H1 (cell line): Measurements from ENCODE around the gene SSPN. TPM values are rescaled to one million over a fixed set of nuclear protein-coding genes. Genes with fewer than 3 reads are reported as not detected.

Experiments used
- CTCF ChIA-PET: fragments of 300-600 bp; sonication (Branson Sonifier 250); formaldehyde crosslinking; loops from one replicate; lab custom pipeline; 2021; ENCODE audit not compliant: partially characterized antibody; lab: Charles Lee
- POLR2A ChIA-PET: fragments of 300-600 bp; sonication (Branson Sonifier 250); formaldehyde crosslinking; loops from one replicate; lab custom pipeline; 2021; ENCODE audit warnings: inconsistent platforms; ENCODE audit not compliant: partially characterized antibody; lab: Charles Lee
- DNase-seq, 2 experiments: peaks; one replicate each; pipeline versions ENCODE4 v3.0.0 to v3.0.0-alpha.2; 2010 to 2022; ENCODE audit warnings: low spot score in 2 of 2, low read depth in 1 of 2, mixed read lengths in 1 of 2
- FAIRE-seq: peaks from 2 replicates; lab custom pipeline; 2011; peaks lifted over from hg19 to GRCh38; lab: Jason Lieb, UNC
- H2AFZ ChIP-seq: 2 replicates; pipeline ENCODE4 v1.8.1; 2012; ENCODE audit warnings: low read length, inconsistent platforms
- H2AK5ac ChIP-seq: 2 replicates; pipeline ENCODE4 v1.6.1; 2013; ENCODE audit warnings: low read depth, low read length
- H2BK120ac ChIP-seq: replicated peaks from 2 replicates; pipeline ENCODE3; 2013; ENCODE audit warnings: low read depth, low read length, inconsistent platforms
- H2BK12ac ChIP-seq: 2 replicates; pipeline ENCODE4 v1.6.1; 2013; ENCODE audit warnings: low read depth, low read length
- H2BK15ac ChIP-seq: 2 replicates; pipeline ENCODE4 v1.6.1; 2013; ENCODE audit warnings: low read length
- H2BK20ac ChIP-seq: 2 replicates; pipeline ENCODE4 v1.6.1; 2013; ENCODE audit warnings: low read length
- H2BK5ac ChIP-seq: 2 replicates; pipeline ENCODE4 v1.6.1; 2013; ENCODE audit warnings: low read depth, low read length
- H3K14ac ChIP-seq: 2 replicates; pipeline ENCODE4 v1.6.1; 2013; ENCODE audit warnings: inconsistent platforms; ENCODE audit not compliant: insufficient read length
- H3K18ac ChIP-seq: 2 replicates; pipeline ENCODE4 v1.6.1; 2013; ENCODE audit warnings: low read length; ENCODE audit errors: extremely low read depth
- H3K23ac ChIP-seq: 2 replicates; pipeline ENCODE4 v1.6.1; 2013; ENCODE audit warnings: inconsistent platforms; ENCODE audit not compliant: insufficient read length
- H3K23me2 ChIP-seq: 2 replicates; pipeline ENCODE4 v1.6.1; 2013; ENCODE audit warnings: low read depth, low read length
- H3K27ac ChIP-seq: 2 replicates; pipeline ENCODE4 v1.6.1; 2011; ENCODE audit warnings: low read depth, low read length, inconsistent platforms
- H3K27me3 ChIP-seq, 4 experiments: replicated peaks in 1 of 4; 1 replicate in 1 of 4; 2 replicates in 3 of 4; pipeline versions ENCODE4 v1.6.1 to v1.8.1; 2011 to 2013; ENCODE audit warnings: low read length in 3 of 4, mild to moderate bottlenecking in 3 of 4, inconsistent platforms in 2 of 4, mixed read lengths in 2 of 4, moderate library complexity in 1 of 4; ENCODE audit not compliant: control insufficient read depth in 3 of 4, insufficient read depth in 3 of 4; ENCODE audit errors: extremely low read depth in 1 of 4
- H3K36me3 ChIP-seq, 4 experiments: 2 replicates each; pipeline versions ENCODE4 v1.6.1 to v1.8.1; 2011 to 2013; ENCODE audit warnings: mild to moderate bottlenecking in 4 of 4, low read length in 3 of 4, moderate library complexity in 2 of 4, control low read depth in 1 of 4, inconsistent platforms in 1 of 4; ENCODE audit not compliant: insufficient read depth in 4 of 4, control insufficient read depth in 2 of 4
- H3K4ac ChIP-seq: replicated peaks from 2 replicates; pipeline ENCODE3; 2013; ENCODE audit warnings: low read length, low read depth, mixed read lengths, inconsistent platforms; ENCODE audit not compliant: insufficient read length
- H3K4me1 ChIP-seq, 4 experiments: replicated peaks in 1 of 4; 1 replicate in 1 of 4; 2 replicates in 3 of 4; pipeline versions ENCODE4 v1.6.1 to v1.8.1; 2011 to 2013; ENCODE audit warnings: low read length in 3 of 4, inconsistent platforms in 2 of 4, mixed read lengths in 1 of 4; ENCODE audit not compliant: insufficient read depth in 4 of 4, control insufficient read depth in 3 of 4
- H3K4me2 ChIP-seq, 2 experiments: 2 replicates each; pipeline versions ENCODE4 v1.6.1 to v1.8.1; 2011 to 2013; ENCODE audit warnings: low read depth in 2 of 2, low read length in 2 of 2, control low read depth in 1 of 2, inconsistent platforms in 1 of 2, mild to moderate bottlenecking in 1 of 2; ENCODE audit not compliant: insufficient read depth in 1 of 2
- H3K4me3 ChIP-seq, 4 experiments: fragments of 200-600, 300-600 bp in 1 of 4; sonication (generic), shearing (Covaris generic), sonication (Bioruptor Twin) in 1 of 4; 2 replicates each; pipeline versions ENCODE4 v1.5.1 to v1.8.1; 2011 to 2016; ENCODE audit warnings: low read length in 4 of 4, low read depth in 3 of 4, control low read depth in 2 of 4, inconsistent platforms in 2 of 4, mild to moderate bottlenecking in 2 of 4, mixed read lengths in 1 of 4, moderate library complexity in 1 of 4; ENCODE audit not compliant: insufficient read depth in 2 of 4; ENCODE audit errors: extremely low read depth in 1 of 4
- H3K56ac ChIP-seq: replicated peaks from 2 replicates; pipeline ENCODE3; 2013; ENCODE audit warnings: low read depth, mild to moderate bottlenecking, mixed read lengths, low read length, inconsistent platforms; ENCODE audit not compliant: insufficient read length
- H3K79me1 ChIP-seq: 2 replicates; pipeline ENCODE4 v1.6.1; 2013; ENCODE audit warnings: low read depth, low read length, control low read depth
- H3K79me2 ChIP-seq, 2 experiments: 2 replicates each; pipeline versions ENCODE4 v1.6.1 to v1.8.1; 2012 to 2013; ENCODE audit warnings: low read length in 2 of 2, mild to moderate bottlenecking in 2 of 2, inconsistent platforms in 1 of 2; ENCODE audit not compliant: insufficient read depth in 2 of 2, control insufficient read depth in 1 of 2
- H3K9ac ChIP-seq, 4 experiments: replicated peaks in 1 of 4; 1 replicate in 1 of 4; 2 replicates in 3 of 4; pipeline versions ENCODE4 v1.6.1 to v1.8.1; 2011 to 2013; ENCODE audit warnings: low read depth in 3 of 4, low read length in 3 of 4, control low read depth in 2 of 4, mild to moderate bottlenecking in 2 of 4, moderate library complexity in 2 of 4, inconsistent platforms in 1 of 4; ENCODE audit errors: extremely low read depth in 1 of 4
- H3K9me3 ChIP-seq, 2 experiments: 2 replicates each; pipeline versions ENCODE4 v1.6.1 to v1.8.1; 2012 to 2013; ENCODE audit warnings: mild to moderate bottlenecking in 2 of 2, moderate library complexity in 2 of 2, control low read depth in 1 of 2, inconsistent platforms in 1 of 2, low read depth in 1 of 2, low read length in 1 of 2, mixed read lengths in 1 of 2; ENCODE audit not compliant: insufficient read depth in 2 of 2
- H4K20me1 ChIP-seq, 2 experiments: replicated peaks in 1 of 2; 2 replicates each; pipeline versions ENCODE3 to v1.8.1; 2011 to 2013; ENCODE audit warnings: inconsistent platforms in 2 of 2, low read length in 2 of 2, mild to moderate bottlenecking in 1 of 2; ENCODE audit not compliant: insufficient read depth in 2 of 2, control insufficient read depth in 1 of 2
- H4K5ac ChIP-seq: 2 replicates; pipeline ENCODE4 v1.6.1; 2013; ENCODE audit warnings: low read length, low read depth, mixed read lengths, inconsistent platforms; ENCODE audit not compliant: insufficient read length
- H4K8ac ChIP-seq: 2 replicates; pipeline ENCODE4 v1.8.0; 2013; ENCODE audit warnings: mild to moderate bottlenecking, moderate library complexity, low read length, inconsistent platforms; ENCODE audit not compliant: insufficient read depth; ENCODE audit errors: extremely low read depth
- H4K91ac ChIP-seq: replicated peaks from 2 replicates; pipeline ENCODE3; 2013; ENCODE audit warnings: low read length, mixed read lengths, inconsistent platforms; ENCODE audit not compliant: insufficient read length
- ASH2L ChIP-seq: fragments of 200-600, 300-600 bp; sonication (generic); IDR thresholded peaks from one replicate; pipeline ENCODE4 v1.7.1; 2017; ENCODE audit warnings: low read length
- EZH2 ChIP-seq: fragments of 200-600 bp; sonication (generic); IDR thresholded peaks from 2 replicates; pipeline ENCODE4 v1.7.1; 2012; ENCODE audit warnings: low read depth, mild to moderate bottlenecking, moderate library complexity, low read length, inconsistent platforms; ENCODE audit not compliant: severe bottlenecking
- POU5F1 ChIP-seq: IDR thresholded peaks from 2 replicates; pipeline ENCODE4 v1.6.1; 2011; ENCODE audit warnings: low read depth, mild to moderate bottlenecking, low read length, moderate library complexity
- TAF7 ChIP-seq: optimal IDR thresholded peaks from 2 replicates; pipeline ENCODE3; 2011; ENCODE audit warnings: low read depth, mild to moderate bottlenecking, inconsistent platforms, low read length, moderate library complexity, borderline replicate concordance
- TCF12 ChIP-seq: IDR thresholded peaks from 2 replicates; pipeline ENCODE4 v1.6.1; 2011; ENCODE audit warnings: low read depth, mild to moderate bottlenecking, low read length
- WGBS, 2 experiments: shearing (Covaris generic) in 1 of 2; methylation state at CpG; one replicate each; pipeline versions ENCODE4 v1.1.6 to v1.1.7; 2013 to 2015; ENCODE audit warnings: low lambda C conversion rate in 2 of 2, mixed read lengths in 2 of 2, inconsistent platforms in 1 of 2, low coverage in 1 of 2, missing lambda C conversion rate in 1 of 2; ENCODE audit not compliant: insufficient replicate concordance in 2 of 2, insufficient coverage in 1 of 2, insufficient read length in 1 of 2; ENCODE audit errors: extremely low coverage in 1 of 2, missing lambda C conversion rate in 1 of 2; 5-methylcytosine and 5-hydroxymethylcytosine counted together
- polyA plus RNA-seq, 7 experiments: library from polyadenylated mRNA; depleted of rRNA in 3 of 7; stranded (reverse) in 5 of 7; unstranded in 2 of 7; fragments of >200 nt in 5 of 7; fragments of 200-250 nt in 2 of 7; gene quantifications; 1 replicate in 5 of 7; 2 replicates in 1 of 7; 4 replicates in 1 of 7; pipeline versions ENCODE4 v1.2.1 to v1.2.3, GENCODE V29; 2011 to 2013; ENCODE audit warnings: missing spikeins in 2 of 7, mixed read lengths in 2 of 7
- total RNA-seq: library from RNA; stranded (reverse); fragmentation: NEBNext Ultra II Directional; extraction: Animal tissue kit (Norgen Biotek cat#: 25700); gene quantifications from 2 replicates; pipeline ENCODE4 v1.2.1, GENCODE V29; 2021

SSPN gene
- total and polyA plus RNA-seq, 2 of the 8 experiments (the other 6 are each of a cell fraction or from before 2014, with no cell fraction given), result 0.86 to 1.8 TPM

- no peak overlapping the region for H4K91ac ChIP-seq
- no peaks in the 10 kb centered on the region for H3K79me2 ChIP-seq
- H4K5ac ChIP-seq, result no peak overlapping the region
- no peak overlapping the region for H2BK120ac ChIP-seq
- H3K4ac ChIP-seq, result no peak overlapping the region
- CTCF ChIA-PET, result interaction anchor here (0.6 to 1.1 kb wide), 3 partner anchors 12 to 114 kb away, joined by 3 to 5 read pairs (median 3); no protein-coding TSS in a partner anchor
- H2BK5ac ChIP-seq, result no peak overlapping the region
- H3K27me3 ChIP-seq, result no peaks in the 10 kb centered on the region
- WGBS, 2 experiments, result 97% methylated on average over 4 of the region's 4 CpGs; no CpG with 5 or more reads in 1 of the 2 experiments
- H2AFZ ChIP-seq, result no peak overlapping the region
- H3K79me1 ChIP-seq, result no peaks in the 10 kb centered on the region
- no peak overlapping the region for H2BK12ac ChIP-seq
- no peaks in the 10 kb centered on the region for H3K9me3 ChIP-seq
- H2BK15ac ChIP-seq, result no peak overlapping the region
- H3K23ac ChIP-seq, result no peak overlapping the region
- no peak overlapping the region for H3K27ac ChIP-seq
- no peak overlapping the region for H2AK5ac ChIP-seq
- DNase-seq (no peak), FAIRE-seq (no peak)
- H3K14ac ChIP-seq, result no peak overlapping the region
- H4K8ac ChIP-seq, result no peak overlapping the region
- H3K56ac ChIP-seq, result no peak overlapping the region
- no peaks in the 10 kb centered on the region for H3K23me2 ChIP-seq
- no peak overlapping the region for H3K9ac ChIP-seq
- H4K20me1 ChIP-seq, result no peaks in the 10 kb centered on the region
- no peaks in the 10 kb centered on the region; a peak in 1 of 7 replicates for H3K4me1 ChIP-seq
- H3K36me3 ChIP-seq, result no peaks in the 10 kb centered on the region
- H3K4me2 ChIP-seq, result no peak overlapping the region
- H3K4me3 ChIP-seq, result no peak overlapping the region
- POLR2A ChIA-PET, result no interaction called here
- no peak overlapping the region for H2BK20ac ChIP-seq
- H3K18ac ChIP-seq, result no peak overlapping the region
- TF ChIP-seq ASH2L (no peak), EZH2 (no peak), POU5F1 (no peak), TAF7 (no peak), TCF12 (no peak)
Observed at GRCh38 chr12:26281320-26281719, 85.9 kb downstream of the SSPN start.
